Liver (tissue), 9 donors: ENCODE measurements around the gene RBKS. TPM values are rescaled to one million over a fixed set of nuclear protein-coding genes. Genes with fewer than 3 reads are reported as not detected.

Source experiments
- DNase-seq: peaks from one replicate; pipeline ENCODE4 v3.0.0-alpha.2; 2017; ENCODE audit warnings: low spot score
- H3K27ac ChIP-seq, 2 donors: one replicate each; pipeline ENCODE4 v1.7.0; 2013; ENCODE audit warnings: inconsistent platforms in 2 of 2, low read length in 2 of 2, control low read depth in 1 of 2, low read depth in 1 of 2, mild to moderate bottlenecking in 1 of 2
- H3K27me3 ChIP-seq, 4 donors: one replicate each; pipeline versions ENCODE4 v1.6.1 to v1.7.0; 2013; ENCODE audit warnings: low read length in 3 of 4, inconsistent platforms in 1 of 4, mild to moderate bottlenecking in 1 of 4, moderate library complexity in 1 of 4; ENCODE audit not compliant: control insufficient read depth in 4 of 4, insufficient read depth in 4 of 4
- H3K36me3 ChIP-seq, 4 donors: one replicate each; pipeline versions ENCODE4 v1.6.1 to v1.7.0; 2013; ENCODE audit warnings: low read length in 3 of 4, mild to moderate bottlenecking in 3 of 4, low read depth in 1 of 4, moderate library complexity in 1 of 4; ENCODE audit not compliant: control insufficient read depth in 4 of 4, insufficient read depth in 3 of 4
- H3K4me1 ChIP-seq, 4 donors: one replicate each; pipeline versions ENCODE4 v1.6.1 to v1.7.0; 2013; ENCODE audit warnings: low read length in 3 of 4, mild to moderate bottlenecking in 3 of 4, moderate library complexity in 1 of 4; ENCODE audit not compliant: control insufficient read depth in 4 of 4, insufficient read depth in 4 of 4
- H3K4me3 ChIP-seq, 3 donors: one replicate each; pipeline versions ENCODE4 v1.6.1 to v1.7.0; 2013; ENCODE audit warnings: low read length in 3 of 3, control low read depth in 1 of 3, low read depth in 1 of 3, mild to moderate bottlenecking in 1 of 3
- H3K9ac ChIP-seq, 2 donors: one replicate each; pipeline ENCODE4 v1.7.0; 2013; ENCODE audit warnings: low read length in 2 of 2, mild to moderate bottlenecking in 2 of 2, moderate library complexity in 2 of 2, control low read depth in 1 of 2, low read depth in 1 of 2
- H3K9me3 ChIP-seq, 4 donors: one replicate each; pipeline versions ENCODE4 v1.6.1 to v1.7.0; 2013; ENCODE audit warnings: low read length in 3 of 4; ENCODE audit not compliant: control insufficient read depth in 4 of 4
- GABPA ChIP-seq, 2 donors: IDR thresholded peaks in 1 of 2; conservative IDR thresholded peaks in 1 of 2; 2 replicates each; pipeline ENCODE4 v1.6.1; 2016; ENCODE audit warnings: antibody characterized with exemption in 2 of 2, mild to moderate bottlenecking in 1 of 2, moderate library complexity in 1 of 2
- HNF4G ChIP-seq: IDR thresholded peaks from 2 replicates; pipeline ENCODE4 v1.6.1; 2016; ENCODE audit warnings: antibody characterized with exemption
- JUND ChIP-seq, 2 donors: IDR thresholded peaks; 2 replicates each; pipeline ENCODE4 v1.6.1; 2016; ENCODE audit warnings: antibody characterized with exemption in 2 of 2
- WGBS: extraction: QIAGEN DNeasy Blood & Tissue Kit; methylation state at CpG from one replicate; pipeline ENCODE4 v1.1.7; 2013; 5-methylcytosine and 5-hydroxymethylcytosine counted together
- polyA plus RNA-seq, 2 donors: library from polyadenylated mRNA; stranded (reverse) in 1 of 2; unstranded in 1 of 2; fragments of 200-250 nt in 1 of 2; fragments of >200 nt in 1 of 2; fragmentation: Nextera tagmentation in 1 of 2; extraction: Ambion mirVana in 1 of 2; gene quantifications; one replicate each; pipeline versions ENCODE4 v1.2.1 to v1.2.3, GENCODE V29; 2013 to 2015
- total RNA-seq, 2 donors: library from RNA; depleted of rRNA; stranded (reverse); fragments of >200 nt; gene quantifications; one replicate each; pipeline ENCODE4 v1.2.3, GENCODE V29; 2014
- TF ChIP-seq, protein P1 (sequence below): fragments of 150-350 bp; IDR thresholded peaks from 2 replicates; pipeline ENCODE4 v1.5.1; 2017; ENCODE audit warnings: improper control_type of control experiment, low read depth, low read length; ENCODE audit not compliant: missing input control
- TF ChIP-seq, protein P2 (sequence below): IDR thresholded peaks from 2 replicates; pipeline ENCODE4 v1.6.1; 2016; ENCODE audit warnings: antibody characterized with exemption
- TF ChIP-seq, protein P3 (sequence below): IDR thresholded peaks from 2 replicates; pipeline ENCODE4 v1.6.1; 2016; ENCODE audit warnings: antibody characterized with exemption, mild to moderate bottlenecking
- donor health status: healthy.
- donor health status: healthy.
- donor health status: healthy.
- donor health status: healthy.
- donor health status: healthy.

RBKS gene
- total and polyA plus RNA-seq, 4 donors, result 6.3 to 18.8 (median 15.2) TPM

DNA sequence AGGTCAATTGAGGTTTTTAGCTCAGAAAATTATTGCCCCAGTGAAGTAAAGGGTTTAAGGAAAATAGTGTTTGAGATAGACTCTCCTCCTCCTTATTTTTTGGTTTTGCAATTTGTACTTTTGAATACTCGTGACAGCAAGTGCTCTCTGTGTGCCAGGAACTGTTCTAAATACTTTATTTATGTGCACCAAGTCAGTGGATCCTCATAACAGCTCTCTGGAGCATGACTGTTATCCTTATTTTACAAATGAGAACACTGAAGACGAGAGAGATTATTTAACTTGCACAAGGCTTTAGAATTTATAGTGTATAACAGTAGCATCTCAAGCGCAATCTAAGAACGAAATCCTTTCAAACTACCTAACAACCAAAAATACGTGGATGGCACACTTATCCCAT lies 25.0 kb upstream of the RBKS start:
- DNase-seq, result no peak
- H3K9ac ChIP-seq, result no peak overlapping the region
- no peak overlapping the region for H3K4me3 ChIP-seq
- 61% methylated on average over 5 of the region's 5 CpGs for WGBS
- no peaks in the 10 kb centered on the region for H3K27me3 ChIP-seq
- no peak for TF ChIP-seq HNF4G
- TF ChIP-seq, protein P1, sequence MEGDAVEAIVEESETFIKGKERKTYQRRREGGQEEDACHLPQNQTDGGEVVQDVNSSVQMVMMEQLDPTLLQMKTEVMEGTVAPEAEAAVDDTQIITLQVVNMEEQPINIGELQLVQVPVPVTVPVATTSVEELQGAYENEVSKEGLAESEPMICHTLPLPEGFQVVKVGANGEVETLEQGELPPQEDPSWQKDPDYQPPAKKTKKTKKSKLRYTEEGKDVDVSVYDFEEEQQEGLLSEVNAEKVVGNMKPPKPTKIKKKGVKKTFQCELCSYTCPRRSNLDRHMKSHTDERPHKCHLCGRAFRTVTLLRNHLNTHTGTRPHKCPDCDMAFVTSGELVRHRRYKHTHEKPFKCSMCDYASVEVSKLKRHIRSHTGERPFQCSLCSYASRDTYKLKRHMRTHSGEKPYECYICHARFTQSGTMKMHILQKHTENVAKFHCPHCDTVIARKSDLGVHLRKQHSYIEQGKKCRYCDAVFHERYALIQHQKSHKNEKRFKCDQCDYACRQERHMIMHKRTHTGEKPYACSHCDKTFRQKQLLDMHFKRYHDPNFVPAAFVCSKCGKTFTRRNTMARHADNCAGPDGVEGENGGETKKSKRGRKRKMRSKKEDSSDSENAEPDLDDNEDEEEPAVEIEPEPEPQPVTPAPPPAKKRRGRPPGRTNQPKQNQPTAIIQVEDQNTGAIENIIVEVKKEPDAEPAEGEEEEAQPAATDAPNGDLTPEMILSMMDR, result no peak
- TF ChIP-seq, protein P2, sequence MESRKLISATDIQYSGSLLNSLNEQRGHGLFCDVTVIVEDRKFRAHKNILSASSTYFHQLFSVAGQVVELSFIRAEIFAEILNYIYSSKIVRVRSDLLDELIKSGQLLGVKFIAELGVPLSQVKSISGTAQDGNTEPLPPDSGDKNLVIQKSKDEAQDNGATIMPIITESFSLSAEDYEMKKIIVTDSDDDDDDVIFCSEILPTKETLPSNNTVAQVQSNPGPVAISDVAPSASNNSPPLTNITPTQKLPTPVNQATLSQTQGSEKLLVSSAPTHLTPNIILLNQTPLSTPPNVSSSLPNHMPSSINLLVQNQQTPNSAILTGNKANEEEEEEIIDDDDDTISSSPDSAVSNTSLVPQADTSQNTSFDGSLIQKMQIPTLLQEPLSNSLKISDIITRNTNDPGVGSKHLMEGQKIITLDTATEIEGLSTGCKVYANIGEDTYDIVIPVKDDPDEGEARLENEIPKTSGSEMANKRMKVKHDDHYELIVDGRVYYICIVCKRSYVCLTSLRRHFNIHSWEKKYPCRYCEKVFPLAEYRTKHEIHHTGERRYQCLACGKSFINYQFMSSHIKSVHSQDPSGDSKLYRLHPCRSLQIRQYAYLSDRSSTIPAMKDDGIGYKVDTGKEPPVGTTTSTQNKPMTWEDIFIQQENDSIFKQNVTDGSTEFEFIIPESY, result no peak
- TF ChIP-seq, protein P3, sequence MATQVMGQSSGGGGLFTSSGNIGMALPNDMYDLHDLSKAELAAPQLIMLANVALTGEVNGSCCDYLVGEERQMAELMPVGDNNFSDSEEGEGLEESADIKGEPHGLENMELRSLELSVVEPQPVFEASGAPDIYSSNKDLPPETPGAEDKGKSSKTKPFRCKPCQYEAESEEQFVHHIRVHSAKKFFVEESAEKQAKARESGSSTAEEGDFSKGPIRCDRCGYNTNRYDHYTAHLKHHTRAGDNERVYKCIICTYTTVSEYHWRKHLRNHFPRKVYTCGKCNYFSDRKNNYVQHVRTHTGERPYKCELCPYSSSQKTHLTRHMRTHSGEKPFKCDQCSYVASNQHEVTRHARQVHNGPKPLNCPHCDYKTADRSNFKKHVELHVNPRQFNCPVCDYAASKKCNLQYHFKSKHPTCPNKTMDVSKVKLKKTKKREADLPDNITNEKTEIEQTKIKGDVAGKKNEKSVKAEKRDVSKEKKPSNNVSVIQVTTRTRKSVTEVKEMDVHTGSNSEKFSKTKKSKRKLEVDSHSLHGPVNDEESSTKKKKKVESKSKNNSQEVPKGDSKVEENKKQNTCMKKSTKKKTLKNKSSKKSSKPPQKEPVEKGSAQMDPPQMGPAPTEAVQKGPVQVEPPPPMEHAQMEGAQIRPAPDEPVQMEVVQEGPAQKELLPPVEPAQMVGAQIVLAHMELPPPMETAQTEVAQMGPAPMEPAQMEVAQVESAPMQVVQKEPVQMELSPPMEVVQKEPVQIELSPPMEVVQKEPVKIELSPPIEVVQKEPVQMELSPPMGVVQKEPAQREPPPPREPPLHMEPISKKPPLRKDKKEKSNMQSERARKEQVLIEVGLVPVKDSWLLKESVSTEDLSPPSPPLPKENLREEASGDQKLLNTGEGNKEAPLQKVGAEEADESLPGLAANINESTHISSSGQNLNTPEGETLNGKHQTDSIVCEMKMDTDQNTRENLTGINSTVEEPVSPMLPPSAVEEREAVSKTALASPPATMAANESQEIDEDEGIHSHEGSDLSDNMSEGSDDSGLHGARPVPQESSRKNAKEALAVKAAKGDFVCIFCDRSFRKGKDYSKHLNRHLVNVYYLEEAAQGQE, result no peak
- peaks cover 5 to 11% (median 6%) of the 10 kb centered on the region in 4 donors for H3K4me1 ChIP-seq
- H3K27ac ChIP-seq, result no peak overlapping the region
- H3K9me3 ChIP-seq, result no peaks in the 10 kb centered on the region
- no peaks in the 10 kb centered on the region for H3K36me3 ChIP-seq

- no peaks in the 10 kb centered on the region for H3K36me3 ChIP-seq
- no peak overlapping the region for H3K27ac ChIP-seq
- H3K27me3 ChIP-seq, result no peaks in the 10 kb centered on the region
- H3K9ac ChIP-seq, result no peak overlapping the region
- DNase-seq, result no peak
- no peaks in the 10 kb centered on the region for H3K9me3 ChIP-seq
- TF ChIP-seq, protein P2, result no peak
- TF ChIP-seq JUND (IDR thresholded peaks at IDR 0.05), result no peak
- no peak for TF ChIP-seq GABPA (IDR thresholded peaks at IDR 0.05 in 1 of 2, conservative IDR thresholded peaks at IDR 0.05 in 1 of 2)
- TF ChIP-seq, protein P1, result no peak
- no peak overlapping the region for H3K4me3 ChIP-seq
- H3K4me1 ChIP-seq, result peaks cover 5 to 11% (median 6%) of the 10 kb centered on the region in 4 donors
Observed at GRCh38 chr2:27914805-27915175, 24.6 kb upstream of the RBKS start.
